CD4-positive, alpha-beta memory T cell (primary cell): ENCODE measurements around the gene TDRD12. TPM values are rescaled to one million over a fixed set of nuclear protein-coding genes. Genes with fewer than 3 reads are reported as not detected.
"Not testable (repeated sequence)": the region's sequence is repeated elsewhere in the genome, so short reads cannot be mapped to it uniquely, and the experiment has no call there.

Source experiments
- CTCF ChIA-PET: fragments of 350-600 bp; sonication (Branson Sonifier 250); formaldehyde crosslinking; loops from one replicate; lab custom pipeline; 2021; ENCODE audit warnings: inconsistent platforms; ENCODE audit not compliant: partially characterized antibody; lab: Charles Lee
- POLR2A ChIA-PET: fragments of 350-600 bp; sonication (Branson Sonifier 250); formaldehyde crosslinking; loops from one replicate; lab custom pipeline; 2021; ENCODE audit not compliant: partially characterized antibody; lab: Charles Lee
- DNase-seq, 5 donors: peaks; one replicate each; pipeline versions ENCODE4 v3.0.0 to v3.0.0-alpha.2; 2020 to 2022; ENCODE audit warnings: mixed read lengths in 1 of 5
- H3K27ac ChIP-seq: one replicate; pipeline ENCODE4 v1.7.0; 2013; ENCODE audit warnings: low read depth, low read length
- H3K27me3 ChIP-seq: 2 replicates; pipeline ENCODE4 v1.7.0; 2013; ENCODE audit warnings: mild to moderate bottlenecking, low read length, moderate library complexity; ENCODE audit not compliant: insufficient read depth
- H3K36me3 ChIP-seq: 2 replicates; pipeline ENCODE4 v1.7.0; 2013; ENCODE audit warnings: mild to moderate bottlenecking, low read length, moderate library complexity; ENCODE audit not compliant: insufficient read depth
- H3K4me1 ChIP-seq: 2 replicates; pipeline ENCODE4 v1.7.0; 2013; ENCODE audit warnings: mild to moderate bottlenecking, low read length, moderate library complexity; ENCODE audit not compliant: insufficient read depth
- H3K4me3 ChIP-seq, 2 donors: one replicate each; pipeline ENCODE4 v1.7.0; 2013; ENCODE audit warnings: low read length in 2 of 2, mild to moderate bottlenecking in 1 of 2
- H3K9me3 ChIP-seq, 2 donors: one replicate each; pipeline ENCODE4 v1.7.0; 2013; ENCODE audit warnings: low read length in 2 of 2, control low read depth in 1 of 2; ENCODE audit not compliant: control insufficient read depth in 1 of 2
- H3K27ac Mint-ChIP-seq, 7 donors: one replicate each; pipeline ENCODE4 v1.8.0; 2020 to 2021; ENCODE audit warnings: mixed read lengths in 7 of 7, mild to moderate bottlenecking in 6 of 7, inconsistent platforms in 3 of 7, moderate library complexity in 3 of 7
- H3K27me3 Mint-ChIP-seq, 2 donors: one replicate each; pipeline ENCODE4 v1.8.0; 2020 to 2021; ENCODE audit warnings: mixed read lengths in 2 of 2
- H3K36me3 Mint-ChIP-seq, 2 donors: one replicate each; pipeline ENCODE4 v1.8.0; 2020 to 2021; ENCODE audit warnings: mixed read lengths in 2 of 2, inconsistent platforms in 1 of 2, mild to moderate bottlenecking in 1 of 2
- H3K4me1 Mint-ChIP-seq, 4 donors: one replicate each; pipeline ENCODE4 v1.8.0; 2020 to 2021; ENCODE audit warnings: mixed read lengths in 4 of 4, mild to moderate bottlenecking in 1 of 4
- H3K4me3 Mint-ChIP-seq, 8 donors: one replicate each; pipeline ENCODE4 v1.8.0; 2020 to 2021; ENCODE audit warnings: mixed read lengths in 8 of 8, mild to moderate bottlenecking in 7 of 8, moderate library complexity in 6 of 8, inconsistent platforms in 3 of 8
- H3K9me3 Mint-ChIP-seq, 8 donors: one replicate each; pipeline ENCODE4 v1.8.0; 2020 to 2021; ENCODE audit warnings: mixed read lengths in 8 of 8, mild to moderate bottlenecking in 5 of 8, inconsistent platforms in 3 of 8, moderate library complexity in 1 of 8
- intact Hi-C: fragments of 100-400 bp; cut with micrococcal nuclease; formaldehyde crosslinking; loops from one replicate; pipeline ENCODE4 v1.15.1; 2023
- polyA plus RNA-seq, 2 donors: library from polyadenylated mRNA; unstranded; fragments of 300-500 nt; fragmentation: Illumina TruSeq; gene quantifications; one replicate each; pipeline ENCODE4 v1.2.3, GENCODE V29; 2021
- total RNA-seq, 2 experiments: library from RNA; stranded (reverse); gene quantifications; one replicate each; pipeline ENCODE4 v1.2.3, GENCODE V29; 2021

Gene TDRD12
- total and polyA plus RNA-seq, 4 experiments from 2014 or later = 0.20 to 1.9 (median 0.65) TPM

- H3K4me3 Mint-ChIP-seq, H3K36me3 ChIP-seq, H3K27ac ChIP-seq, H3K4me3 ChIP-seq, H3K9me3 ChIP-seq, intact Hi-C loops, CTCF ChIA-PET, H3K27me3 Mint-ChIP-seq, DNase-seq, H3K27me3 ChIP-seq, H3K27ac Mint-ChIP-seq: not testable (repeated sequence)
- H3K36me3 Mint-ChIP-seq = peaks cover 38 to 52% of the 10 kb centered on the region in 2 donors
- H3K4me1 ChIP-seq = peaks cover 23% of the 10 kb centered on the region
- POLR2A ChIA-PET = interaction anchor here (0.6 kb wide), 1 partner anchor 157 kb away, joined by 4 read pairs; no protein-coding TSS in a partner anchor
- peaks cover 16 to 41% (median 31%) of the 10 kb centered on the region in 4 donors for H3K4me1 Mint-ChIP-seq
- H3K9me3 Mint-ChIP-seq = peaks cover 0 to 20% (median 9%) of the 10 kb centered on the region in 8 donors
Observed at GRCh38 chr19:32704006-32704405, 15.6 kb upstream of the TDRD12 start.

GRCh38 chr19:32708457-32708856, 11.1 kb upstream of the TDRD12 start:
- Mint-ChIP-seq H3K27me3 (no peaks in the 10 kb centered on the region), H3K4me3 (peak overlapping the region in 1 of 8 donors; percentile 13), H3K9me3 (peaks cover 0 to 11% (median 8%) of the 10 kb centered on the region in 8 donors), H3K36me3 (peaks cover 23 to 33% of the 10 kb centered on the region in 2 donors), H3K27ac (peak overlapping the region; percentile 3 to 71 (median 45)), H3K4me1 (peaks cover 9 to 28% (median 15%) of the 10 kb centered on the region in 4 donors)
- H3K4me3 ChIP-seq = no peak overlapping the region
- peaks cover 15% of the 10 kb centered on the region for H3K4me1 ChIP-seq
- intact Hi-C loops = no loop called here
- H3K36me3 ChIP-seq = peaks cover 5% of the 10 kb centered on the region
- H3K9me3 ChIP-seq = no peaks in the 10 kb centered on the region
- H3K27me3 ChIP-seq = no peaks in the 10 kb centered on the region
- POLR2A ChIA-PET = interaction anchor here (0.5 to 1.1 kb wide), 3 partner anchors 17 to 377 kb away, joined by 3 to 4 read pairs (median 3); partner anchors contain the start of gene NUDT19
- no peak for DNase-seq
- CTCF ChIA-PET = interaction anchor here (1.7 kb wide), 1 partner anchor 9 kb away, joined by 4 read pairs; no protein-coding TSS in a partner anchor
- H3K27ac ChIP-seq = no peak overlapping the region

- H3K36me3 Mint-ChIP-seq = peaks cover 22 to 33% of the 10 kb centered on the region in 2 donors
- no peak for DNase-seq
- intact Hi-C loops = no loop called here
- H3K4me1 Mint-ChIP-seq = peaks cover 9 to 28% (median 15%) of the 10 kb centered on the region in 4 donors
- H3K4me1 ChIP-seq = peaks cover 15% of the 10 kb centered on the region
- H3K4me3 Mint-ChIP-seq = no peak overlapping the region
- CTCF ChIA-PET = interaction anchor here (1.7 kb wide), 1 partner anchor 9 kb away, joined by 4 read pairs; no protein-coding TSS in a partner anchor
- H3K27ac ChIP-seq = no peak overlapping the region
- H3K27me3 ChIP-seq = no peaks in the 10 kb centered on the region
- peaks cover 5% of the 10 kb centered on the region for H3K36me3 ChIP-seq
- H3K27ac Mint-ChIP-seq = peak overlapping the region in 5 of 7 donors; percentile 23 to 59 (median 45)
- no peaks in the 10 kb centered on the region for H3K27me3 Mint-ChIP-seq
- POLR2A ChIA-PET = interaction anchor here (0.5 to 1.1 kb wide), 2 partner anchors 17 to 108 kb away, joined by 3 to 4 read pairs; partner anchors contain the start of gene NUDT19
- no peaks in the 10 kb centered on the region for H3K9me3 ChIP-seq
- peaks cover 0 to 6% (median 4%) of the 10 kb centered on the region in 8 donors for H3K9me3 Mint-ChIP-seq
- H3K4me3 ChIP-seq = no peak overlapping the region
Observed at GRCh38 chr19:32709032-32709431, 10.5 kb upstream of the TDRD12 start.

- no peaks in the 10 kb centered on the region for H3K27me3 Mint-ChIP-seq
- intact Hi-C loops = no loop called here
- H3K9me3 Mint-ChIP-seq = no peaks in the 10 kb centered on the region
- H3K36me3 ChIP-seq = peaks cover 8% of the 10 kb centered on the region
- peaks cover 13% of the 10 kb centered on the region for H3K4me1 ChIP-seq
- peaks cover 18 to 37% of the 10 kb centered on the region in 2 donors for H3K36me3 Mint-ChIP-seq
- H3K9me3 ChIP-seq = no peaks in the 10 kb centered on the region
- no peak overlapping the region for H3K27ac ChIP-seq
- no peaks in the 10 kb centered on the region for H3K27me3 ChIP-seq
- H3K27ac Mint-ChIP-seq = no peak overlapping the region
- no peak overlapping the region for H3K4me3 Mint-ChIP-seq
- H3K4me3 ChIP-seq = no peak overlapping the region
- ChIA-PET CTCF (interaction anchor here (1.0 kb wide), 1 partner anchor 55 kb away, joined by 3 read pairs; no protein-coding TSS in a partner anchor), POLR2A (interaction anchor here (0.8 kb wide), 1 partner anchor 18 kb away, joined by 3 read pairs; no protein-coding TSS in a partner anchor)
- no peak for DNase-seq
- H3K4me1 Mint-ChIP-seq = peaks cover 7 to 23% (median 12%) of the 10 kb centered on the region in 4 donors
Observed at GRCh38 chr19:32711747-32712146, 7.8 kb upstream of the TDRD12 start.

GRCh38 chr19:32716203-32716602, 3.4 kb upstream of the TDRD12 start:
- H3K9me3 Mint-ChIP-seq, H3K4me1 Mint-ChIP-seq, DNase-seq, H3K27me3 Mint-ChIP-seq, H3K4me1 ChIP-seq, H3K36me3 ChIP-seq, H3K27me3 ChIP-seq, intact Hi-C loops, H3K9me3 ChIP-seq, CTCF ChIA-PET, H3K4me3 ChIP-seq, H3K27ac ChIP-seq, H3K4me3 Mint-ChIP-seq: not testable (repeated sequence)
- POLR2A ChIA-PET = interaction anchor here (1.7 kb wide), 1 partner anchor 25 kb away, joined by 3 read pairs; the partner anchor contains the start of gene NUDT19
- H3K27ac Mint-ChIP-seq = peak overlapping the region in 2 of 7 donors; percentile 29 to 47
- peaks cover 18 to 22% of the 10 kb centered on the region in 2 donors for H3K36me3 Mint-ChIP-seq

- intact Hi-C loops = no loop called here
- H3K27ac ChIP-seq = no peak overlapping the region
- Mint-ChIP-seq H3K36me3 (peaks cover 18 to 21% of the 10 kb centered on the region in 2 donors), H3K4me1 (peaks cover 0 to 2% (median under 1%) of the 10 kb centered on the region in 4 donors), H3K9me3 (no peaks in the 10 kb centered on the region), H3K27me3 (no peaks in the 10 kb centered on the region), H3K27ac (peak overlapping the region in 1 of 7 donors; percentile 23), H3K4me3 (no peak overlapping the region)
- no peaks in the 10 kb centered on the region for H3K9me3 ChIP-seq
- POLR2A ChIA-PET = interaction anchor here (1.7 kb wide), 1 partner anchor 26 kb away, joined by 3 read pairs; the partner anchor contains the start of gene NUDT19
- no peaks in the 10 kb centered on the region for H3K4me1 ChIP-seq
- H3K36me3 ChIP-seq = peaks cover 6% of the 10 kb centered on the region
- no peak for DNase-seq
- H3K4me3 ChIP-seq = no peak overlapping the region
- no peaks in the 10 kb centered on the region for H3K27me3 ChIP-seq
- CTCF ChIA-PET = no interaction called here
Observed at GRCh38 chr19:32717496-32717895, 2.1 kb upstream of the TDRD12 start.

GRCh38 chr19:32718286-32718685, 1.3 kb upstream of the TDRD12 start:
- no peaks in the 10 kb centered on the region for H3K4me1 ChIP-seq
- ChIA-PET CTCF (no interaction called here), POLR2A (no interaction called here)
- Mint-ChIP-seq H3K9me3 (no peaks in the 10 kb centered on the region), H3K4me1 (peaks cover 0 to 2% (median under 1%) of the 10 kb centered on the region in 4 donors), H3K4me3 (no peak overlapping the region), H3K27ac (peak overlapping the region in 1 of 7 donors; percentile 44), H3K27me3 (no peaks in the 10 kb centered on the region), H3K36me3 (peaks cover 16% of the 10 kb centered on the region in 2 donors)
- H3K36me3 ChIP-seq = peaks cover 3% of the 10 kb centered on the region
- no peak overlapping the region for H3K4me3 ChIP-seq
- intact Hi-C loops = no loop called here
- no peaks in the 10 kb centered on the region for H3K9me3 ChIP-seq
- no peak overlapping the region for H3K27ac ChIP-seq
- no peaks in the 10 kb centered on the region for H3K27me3 ChIP-seq
- DNase-seq = no peak
